ENCODE data around the gene BEX5.
A peak's percentile ranks its signal among the peaks of the same experiment; 100 is the strongest.
"Not testable (repeated sequence)": the region's sequence is repeated elsewhere in the genome, so short reads cannot be mapped to it uniquely, and the experiment has no call there.

BEX5 gene

GRCh38 chrX:102155806-102156179, at the start of gene BEX5:
TSS of gene BEX5 (minus strand) at chrX:102155977. CDS start at chrX:102154265, 1,712 bp downstream.
- peak; percentile 22 for DNase-seq (ENCODE audit: low read depth)

GRCh38 chrX:102185967-102186720, 30.4 kb upstream of the BEX5 start:
- no peak for DNase-seq (ENCODE audit: low read depth)

GRCh38 chrX:102154900-102155805, 624 bp downstream of the BEX5 start:
- DNase-seq (ENCODE audit: low read depth), result no peak

GRCh38 chrX:102154218-102154860, 1.4 kb downstream of the BEX5 start:
- DNase-seq (ENCODE audit: low read depth), result no peak

GRCh38 chrX:102142274-102142673, 13.5 kb downstream of the BEX5 start, which contains the start of gene TCEAL6:
TSS of gene TCEAL6 (minus strand) at chrX:102142481.
- not testable (repeated sequence) for DNase-seq (ENCODE audit: low read depth)

GRCh38 chrX:102141631-102142030, 14.1 kb downstream of the BEX5 start:
- DNase-seq (ENCODE audit: low read depth), result not testable (repeated sequence)

GRCh38 chrX:102140876-102141275, 14.9 kb downstream of the BEX5 start:
- not testable (repeated sequence) for DNase-seq (ENCODE audit: low read depth)

- DNase-seq (ENCODE audit: low read depth), result no peak
Observed at GRCh38 chrX:102138064-102138463, 17.7 kb downstream of the BEX5 start.

GRCh38 chrX:102129473-102129872, 26.3 kb downstream of the BEX5 start:
- no peak for DNase-seq (ENCODE audit: low read depth)

- no peak for DNase-seq (ENCODE audit: low read depth)
Observed at GRCh38 chrX:102126863-102127262, 28.9 kb downstream of the BEX5 start.

GRCh38 chrX:102126080-102126818, 29.5 kb downstream of the BEX5 start:
- DNase-seq (ENCODE audit: low read depth), result not testable (repeated sequence)

- DNase-seq (ENCODE audit: low read depth), result not testable (repeated sequence)
Observed at GRCh38 chrX:102125436-102125835, 30.3 kb downstream of the BEX5 start, which contains the start of gene TCEAL2. TSS of gene TCEAL2 (plus strand) at chrX:102125679. CDS start at chrX:102126831, 1,152 bp downstream.

GRCh38 chrX:102125014-102125413, 30.8 kb downstream of the BEX5 start:
- not testable (repeated sequence) for DNase-seq (ENCODE audit: low read depth)

- DNase-seq (ENCODE audit: low read depth), result no peak
Observed at GRCh38 chrX:102115748-102116147, 40.0 kb downstream of the BEX5 start.

GRCh38 chrX:102113367-102113766, 42.4 kb downstream of the BEX5 start:
- DNase-seq (ENCODE audit: low read depth), result no peak
